ENCODE results near the gene PEX12. TPM values are rescaled to one million over a fixed set of nuclear protein-coding genes. Genes with fewer than 3 reads are reported as not detected.

The PEX12 gene
- total and polyA plus RNA-seq, 2 donors (not counting 3 experiments of a cell fraction or from before 2014, with no cell fraction given) = 3.4 to 4.5 TPM

GRCh38 chr17:35603674-35604073 is 25.3 kb upstream of the PEX12 start:
- Histone ChIP-seq H3K27ac (ENCODE audit: insufficient read depth, low read depth, low read length) (no peak overlapping the region), H3K4me2 (ENCODE audit: insufficient read depth, low read length) (no peak overlapping the region), H2AFZ (ENCODE audit: low read depth, low read length) (no peak overlapping the region), H3K9me1 (replicated peaks; ENCODE audit: control insufficient read depth, extremely low read depth, insufficient read depth, low read length) (peaks cover 2% of the 10 kb centered on the region), H3K4me3 (replicated peaks in 1 of 3; ENCODE audit: insufficient read depth in 1 of 3, low read depth in 1 of 3, low read length in 3 of 3) (no peak overlapping the region), H3K36me3 (ENCODE audit: control insufficient read depth in 2 of 2, extremely low read depth in 1 of 2, insufficient read depth in 2 of 2, low read length in 2 of 2) (peaks cover 10 to 28% of the 10 kb centered on the region in 2 experiments), H3K79me2 (ENCODE audit: control insufficient read depth, insufficient read depth, low read length) (peaks cover 9% of the 10 kb centered on the region), H3K9ac (replicated peaks; ENCODE audit: extremely low read depth, insufficient read depth, low read length) (no peak overlapping the region), H3K4me1 (ENCODE audit: control insufficient read depth, extremely low read depth, insufficient read depth, low read length) (no peaks in the 10 kb centered on the region), H3K9me3 (replicated peaks; ENCODE audit: control insufficient read depth, insufficient read depth, low read length) (no peaks in the 10 kb centered on the region), H3K27me3 (ENCODE audit: control insufficient read depth in 2 of 2, insufficient read depth in 2 of 2, low read length in 2 of 2) (no peaks in the 10 kb centered on the region), H4K20me1 (replicated peaks; ENCODE audit: control insufficient read depth, extremely low read depth, insufficient read depth, low read length) (no peaks in the 10 kb centered on the region)
- dilution Hi-C loops (cut with MboI; ENCODE audit: extremely low pct_ligation_motif_present, low sequenced_read_pairs) = loop anchor here (25.0 kb wide), 1 partner anchor 134 kb away; the partner anchor contains the start of gene RASL10B
- ChIA-PET CTCF (interaction anchor here (1.2 to 1.6 kb wide), 4 partner anchors 8 to 161 kb away, joined by 3 to 6 read pairs (median 4); no protein-coding TSS in a partner anchor), POLR2A (no interaction called here)
- TF ChIP-seq MAX (IDR thresholded peaks at IDR 0.05; ENCODE audit: insufficient read depth, insufficient read length) = no peak
- TF ChIP-seq FOS (IDR thresholded peaks at IDR 0.05; ENCODE audit: borderline replicate concordance, insufficient read depth, low read length) = no peak
- TF ChIP-seq POLR2AphosphoS5 (IDR thresholded peaks at IDR 0.05; ENCODE audit: insufficient read depth, low read depth, low read length) = no peak
- FAIRE-seq = no peak
- intact Hi-C loops (cut with micrococcal nuclease) = no loop called here
- BruUV-seq (replicated peaks) = no TSS peak
- DNase-seq (ENCODE audit: low read depth, low spot score) = no peak

- dilution Hi-C loops (cut with MboI; ENCODE audit: extremely low pct_ligation_motif_present, low sequenced_read_pairs) = no loop called here
- BruUV-seq (replicated peaks) = no TSS peak
Measured at GRCh38 chr17:35597604-35598003, 19.2 kb upstream of the PEX12 start.

More at GRCh38 chr17:35597604-35598003, 19.2 kb upstream of the PEX12 start:
- Histone ChIP-seq H3K9me3 (replicated peaks; ENCODE audit: control insufficient read depth, insufficient read depth, low read length) (no peaks in the 10 kb centered on the region), H3K27me3 (ENCODE audit: control insufficient read depth in 2 of 2, insufficient read depth in 2 of 2, low read length in 2 of 2) (no peaks in the 10 kb centered on the region), H4K20me1 (replicated peaks; ENCODE audit: control insufficient read depth, extremely low read depth, insufficient read depth, low read length) (peaks cover 2% of the 10 kb centered on the region), H3K36me3 (ENCODE audit: control insufficient read depth in 2 of 2, extremely low read depth in 1 of 2, insufficient read depth in 2 of 2, low read length in 2 of 2) (peaks cover 25 to 33% of the 10 kb centered on the region in 2 experiments), H3K79me2 (ENCODE audit: control insufficient read depth, insufficient read depth, low read length) (peaks cover 54% of the 10 kb centered on the region), H2AFZ (ENCODE audit: low read depth, low read length) (no peak overlapping the region), H3K9ac (replicated peaks; ENCODE audit: extremely low read depth, insufficient read depth, low read length) (no peak overlapping the region), H3K4me2 (ENCODE audit: insufficient read depth, low read length) (no peak overlapping the region), H3K4me1 (ENCODE audit: control insufficient read depth, extremely low read depth, insufficient read depth, low read length) (no peaks in the 10 kb centered on the region), H3K4me3 (replicated peaks in 1 of 3; ENCODE audit: insufficient read depth in 1 of 3, low read depth in 1 of 3, low read length in 3 of 3) (no peak overlapping the region), H3K27ac (ENCODE audit: insufficient read depth, low read depth, low read length) (no peak overlapping the region), H3K9me1 (replicated peaks; ENCODE audit: control insufficient read depth, extremely low read depth, insufficient read depth, low read length) (peaks cover 1% of the 10 kb centered on the region)
- ChIA-PET CTCF (interaction anchor here (0.7 to 1.4 kb wide), 2 partner anchors 10 to 16 kb away, joined by 3 to 7 read pairs; no protein-coding TSS in a partner anchor), POLR2A (interaction anchor here (0.6 kb wide), 1 partner anchor 13 kb away, joined by 6 read pairs; no protein-coding TSS in a partner anchor)
- TF ChIP-seq GATA2 (IDR thresholded peaks at IDR 0.05; ENCODE audit: insufficient read depth, insufficient read length, low read depth, low read length) (no peak), MAX (IDR thresholded peaks at IDR 0.05; ENCODE audit: insufficient read depth, insufficient read length) (no peak), FOS (IDR thresholded peaks at IDR 0.05; ENCODE audit: borderline replicate concordance, insufficient read depth, low read length) (no peak), POLR2A (IDR thresholded peaks at IDR 0.05; ENCODE audit: low read depth, low read length) (no peak), CTCF (IDR thresholded peaks at IDR 0.05; ENCODE audit: extremely low read depth in 1 of 2, insufficient read depth in 1 of 2, low read depth in 1 of 2, low read length in 2 of 2) (no peak), JUN (IDR thresholded peaks at IDR 0.05; ENCODE audit: borderline replicate concordance, insufficient read depth, insufficient read length, low read depth) (no peak), POLR2AphosphoS5 (IDR thresholded peaks at IDR 0.05; ENCODE audit: insufficient read depth, low read depth, low read length) (no peak), MYC (IDR thresholded peaks at IDR 0.05; ENCODE audit: low read depth, low read length) (no peak), EZH2 (IDR thresholded peaks at IDR 0.05; ENCODE audit: borderline replicate concordance, low read depth, low read length, severe bottlenecking) (no peak)
- intact Hi-C loops (cut with micrococcal nuclease) = no loop called here
- no peak for DNase-seq (ENCODE audit: low read depth, low spot score)
- FAIRE-seq = no peak
